K562 (cell line): ENCODE results near the gene NR3C2. TPM values are rescaled to one million over a fixed set of nuclear protein-coding genes. Genes with fewer than 3 reads are reported as not detected.

Experiments
- ATAC-seq: fragments of 200-7000 bp; cut with Tn5 transposase; 3 replicates; pipeline ENCODE4 v1.9.1; 2020; ENCODE audit warnings: moderate library complexity
- BruUV-seq: library from RNA; stranded (reverse); fragments of 400-500 nt; replicated peaks from 2 replicates; lab custom pipeline; 2021; lab: Mats Ljungman, UMichigan
- CTCF ChIA-PET: fragments of 300-600 bp; formaldehyde crosslinking; extraction: SDS; loops from one replicate; lab custom pipeline; 2021; ENCODE audit warnings: low intra/inter-chr PET ratio; lab: Yijun Ruan, JAX
- POLR2A ChIA-PET: fragments of 300-600, 350-650 bp; sonication (Branson Sonifier 250); formaldehyde crosslinking; extraction: SDS; loops from one replicate; lab custom pipeline; 2021; ENCODE audit warnings: antibody characterized with exemption, inconsistent platforms; lab: Yijun Ruan, JAX
- DNase-seq, 4 experiments: peaks; one replicate each; pipeline versions ENCODE4 v3.0.0 to v3.0.0-alpha.2; 2011 to 2018; ENCODE audit warnings: low spot score in 3 of 4, mixed read lengths in 3 of 4; ENCODE audit errors: extremely low read depth in 1 of 4
- FAIRE-seq: peaks from 2 replicates; lab custom pipeline; 2011; peaks lifted over from hg19 to GRCh38; lab: Jason Lieb, UNC
- H2AFZ ChIP-seq: 2 replicates; pipeline ENCODE4 v1.6.0; 2011; ENCODE audit warnings: low read depth, low read length, control low read depth, inconsistent platforms
- H3K27ac ChIP-seq: fragments of 200-600 bp; 3 replicates; pipeline ENCODE4 v1.8.0; 2011; ENCODE audit warnings: low read depth, mild to moderate bottlenecking, control low read depth, inconsistent platforms, low read length, moderate library complexity, mixed read lengths; ENCODE audit errors: extremely low read depth
- H3K27me3 ChIP-seq, 2 experiments: fragments of 300-600 bp in 1 of 2; 2 replicates in 1 of 2; 3 replicates in 1 of 2; pipeline versions ENCODE4 v1.6.0 to v1.8.0; 2011; ENCODE audit warnings: inconsistent platforms in 2 of 2, low read length in 2 of 2, mild to moderate bottlenecking in 1 of 2, mixed read lengths in 1 of 2, moderate library complexity in 1 of 2; ENCODE audit not compliant: control insufficient read depth in 2 of 2, insufficient read depth in 2 of 2
- H3K36me3 ChIP-seq: fragments of 300-600 bp; 3 replicates; pipeline ENCODE4 v1.8.0; 2011; ENCODE audit warnings: mild to moderate bottlenecking, low read length, inconsistent platforms; ENCODE audit not compliant: control insufficient read depth, insufficient read depth
- H3K4me1 ChIP-seq, 2 experiments: fragments of 200-600 bp in 1 of 2; replicated peaks in 1 of 2; 2 replicates in 1 of 2; 3 replicates in 1 of 2; pipeline versions ENCODE4 v1.5.1 to v1.8.0; 2011; ENCODE audit warnings: inconsistent platforms in 2 of 2, low read length in 2 of 2, mild to moderate bottlenecking in 1 of 2, mixed read lengths in 1 of 2, moderate library complexity in 1 of 2; ENCODE audit not compliant: control insufficient read depth in 2 of 2, insufficient read depth in 2 of 2
- H3K4me2 ChIP-seq: 2 replicates; pipeline ENCODE4 v1.6.1; 2011; ENCODE audit warnings: low read length, control low read depth, inconsistent platforms, mixed read lengths; ENCODE audit not compliant: insufficient read depth
- H3K4me3 ChIP-seq: fragments of 200-600 bp; sonication (generic), shearing (Covaris generic); 2 replicates; pipeline ENCODE4 v1.5.1; 2016; ENCODE audit warnings: control low read depth, inconsistent platforms
- H3K79me2 ChIP-seq: fragments of 200-600 bp; 3 replicates; pipeline ENCODE4 v1.8.0; 2011; ENCODE audit warnings: low read length, inconsistent platforms; ENCODE audit not compliant: control insufficient read depth, insufficient read depth
- H3K9ac ChIP-seq, 2 experiments: 2 replicates each; pipeline versions ENCODE4 v1.6.0 to v1.6.1; 2011; ENCODE audit warnings: low read depth in 2 of 2, low read length in 2 of 2, control low read depth in 1 of 2, inconsistent platforms in 1 of 2, mild to moderate bottlenecking in 1 of 2, mixed read lengths in 1 of 2; ENCODE audit not compliant: insufficient read depth in 1 of 2
- H3K9me1 ChIP-seq: one replicate; pipeline ENCODE4 v1.6.0; 2011; ENCODE audit warnings: inconsistent platforms, mild to moderate bottlenecking, low read length, moderate library complexity; ENCODE audit not compliant: control insufficient read depth, insufficient read depth
- H3K9me3 ChIP-seq: replicated peaks from 2 replicates; pipeline ENCODE4 v1.5.1; 2011; ENCODE audit warnings: low read depth, low read length, inconsistent platforms; ENCODE audit not compliant: control insufficient read depth, insufficient read depth
- H4K20me1 ChIP-seq: replicated peaks from 2 replicates; pipeline ENCODE4 v1.6.1; 2011; ENCODE audit warnings: low read length, inconsistent platforms, mixed read lengths; ENCODE audit not compliant: control insufficient read depth, insufficient read depth
- ZBTB8A ChIP-seq: fragments of 450-650 bp; IDR thresholded peaks from 2 replicates; pipeline ENCODE4 v1.6.1; 2018; ENCODE audit warnings: mild to moderate bottlenecking, moderate library complexity; ENCODE audit not compliant: partially characterized antibody
- ZC3H11A ChIP-seq: IDR thresholded peaks from 2 replicates; pipeline ENCODE4 v1.6.1; 2012; ENCODE audit warnings: low read depth, low read length, improper control_type of control experiment
- ZC3H8 ChIP-seq: fragments of 450-650 bp; IDR thresholded peaks from 2 replicates; pipeline ENCODE4 v1.6.1; 2017
- ZFP36 ChIP-seq: fragments of 150-350 bp; IDR thresholded peaks from 2 replicates; pipeline ENCODE4 v1.6.1; 2018; ENCODE audit warnings: low read length, low read depth; ENCODE audit not compliant: partially characterized antibody
- ZNF609 ChIP-seq: sonication (generic); formaldehyde crosslinking; IDR thresholded peaks from 2 replicates; pipeline ENCODE4 v1.8.1; 2023; ENCODE audit warnings: missing genetic modification reagents, mild to moderate bottlenecking, borderline replicate concordance
- ZZZ3 ChIP-seq: fragments of 450-650 bp; IDR thresholded peaks from 2 replicates; pipeline ENCODE4 v1.6.1; 2016; ENCODE audit warnings: antibody characterized with exemption, mild to moderate bottlenecking, moderate library complexity
- WGBS: fragments of 100-300 bp; shearing (Covaris generic); methylation state at CpG from one replicate; pipeline ENCODE4 v1.1.6; 2016; ENCODE audit warnings: low coverage, mixed read lengths; ENCODE audit not compliant: insufficient coverage; ENCODE audit errors: missing lambda C conversion rate; 5-methylcytosine and 5-hydroxymethylcytosine counted together
- in situ Hi-C: fragments of 300-500 bp; cut with MboI; formaldehyde crosslinking; loops from 4 replicates; pipeline ENCODE4 v1.15.0; 2018; ENCODE audit warnings: inconsistent platforms, mixed read lengths
- intact Hi-C: fragments of 100-400 bp; cut with micrococcal nuclease; formaldehyde crosslinking; loops from 2 replicates; pipeline ENCODE4 v1.14.2; 2022
- polyA plus RNA-seq, 8 experiments: library from polyadenylated mRNA; depleted of rRNA in 4 of 8; stranded (reverse) in 5 of 8; unstranded in 3 of 8; fragments of >200 nt; fragmentation: Nextera tagmentation in 2 of 8; fragmentation: Illumina TruSeq in 1 of 8; extraction: Ambion mirVana in 2 of 8; extraction: Trizol in 1 of 8; gene quantifications; 2 replicates each; pipeline versions ENCODE4 v1.2.1 to v1.2.3, GENCODE V29; 2011 to 2014; ENCODE audit warnings: inconsistent platforms in 1 of 8, missing spikeins in 1 of 8
- total RNA-seq, 7 experiments: library from RNA; depleted of rRNA in 6 of 7; stranded (reverse); fragments of >200 nt in 6 of 7; fragmentation: Illumina TruSeq in 2 of 7; extraction: Trizol in 2 of 7; gene quantifications; 2 replicates each; pipeline versions ENCODE4 v1.2.1 to v1.2.3, GENCODE V29; 2011 to 2021; ENCODE audit warnings: low replicate concordance in 1 of 7

The NR3C2 gene
- total and polyA plus RNA-seq, 9 of the 15 experiments (the other 6 are each of a cell fraction or from before 2014, with no cell fraction given): 0.01 to 0.28 (median 0.16) TPM; not detected in 2

GRCh38 chr4:148345509-148345908 lies 96.7 kb downstream of the NR3C2 start:
- no peaks in the 10 kb centered on the region for H3K27me3 ChIP-seq
- ChIA-PET CTCF (no interaction called here), POLR2A (no interaction called here)
- no peak for FAIRE-seq
- DNase-seq: no peak
- no peak for TF ChIP-seq ZC3H8
- no peak for TF ChIP-seq ZNF609 (CRISPR knock-in tag)
- TF ChIP-seq ZZZ3: no peak
- no peak for TF ChIP-seq ZBTB8A
- no peak for TF ChIP-seq ZC3H11A
- TF ChIP-seq ZFP36: no peak
- H3K79me2 ChIP-seq: no peaks in the 10 kb centered on the region
- no peaks in the 10 kb centered on the region for H3K4me1 ChIP-seq
- 5% methylated on average over 4 of the region's 5 CpGs for WGBS
- in situ Hi-C loops (no loop called here), intact Hi-C loops (no loop called here)
- no peaks in the 10 kb centered on the region for H3K9me3 ChIP-seq
- H3K4me3 ChIP-seq: no peak overlapping the region
- H2AFZ ChIP-seq: no peak overlapping the region
- no peak for ATAC-seq
- BruUV-seq: no TSS peak
- no peak overlapping the region for H3K4me2 ChIP-seq
- no peaks in the 10 kb centered on the region for H3K36me3 ChIP-seq
- H4K20me1 ChIP-seq: no peaks in the 10 kb centered on the region
- H3K27ac ChIP-seq: no peak overlapping the region
- H3K9me1 ChIP-seq: no peaks in the 10 kb centered on the region
- H3K9ac ChIP-seq: no peak overlapping the region
